Endothelial cell of umbilical vein (primary cell): ENCODE measurements around the gene WNT7B. TPM values are rescaled to one million over a fixed set of nuclear protein-coding genes. Genes with fewer than 3 reads are reported as not detected.

ENCODE experiments used
- BruUV-seq: library from RNA; stranded (reverse); fragments of 400-500 nt; replicated peaks from 2 replicates; lab custom pipeline; 2021; lab: Mats Ljungman, UMichigan
- CTCF ChIA-PET: fragments of 300-600, 350-600 bp; sonication (Branson Sonifier 250); formaldehyde crosslinking; loops from one replicate; lab custom pipeline; 2021; ENCODE audit warnings: antibody characterized with exemption, inconsistent platforms; lab: Charles Lee
- POLR2A ChIA-PET: fragments of 300-600, 350-600 bp; sonication (Branson Sonifier 250); formaldehyde crosslinking; loops from one replicate; lab custom pipeline; 2021; ENCODE audit warnings: antibody characterized with exemption, inconsistent platforms; lab: Charles Lee
- DNase-seq: peaks from one replicate; pipeline ENCODE4 v3.0.0-alpha.2; 2011; ENCODE audit warnings: low read depth, low spot score
- FAIRE-seq: peaks from 2 replicates; lab custom pipeline; 2011; peaks lifted over from hg19 to GRCh38; lab: Jason Lieb, UNC
- H2AFZ ChIP-seq: 2 replicates; pipeline ENCODE4 v1.6.0; 2012; ENCODE audit warnings: low read depth, low read length, control low read depth, inconsistent platforms
- H3K27ac ChIP-seq: 2 replicates; pipeline ENCODE4 v1.5.1; 2011; ENCODE audit warnings: low read depth, mild to moderate bottlenecking, control low read depth, low read length, moderate library complexity; ENCODE audit not compliant: insufficient read depth
- H3K27me3 ChIP-seq, 2 experiments: 2 replicates each; pipeline versions ENCODE4 v1.6.0 to v1.6.1; 2011; ENCODE audit warnings: low read length in 2 of 2, mixed read lengths in 1 of 2; ENCODE audit not compliant: control insufficient read depth in 2 of 2, insufficient read depth in 2 of 2
- H3K36me3 ChIP-seq, 2 experiments: 2 replicates in 1 of 2; 3 replicates in 1 of 2; pipeline ENCODE4 v1.5.1; 2011; ENCODE audit warnings: low read length in 2 of 2, mild to moderate bottlenecking in 1 of 2, moderate library complexity in 1 of 2; ENCODE audit not compliant: control insufficient read depth in 2 of 2, insufficient read depth in 2 of 2; ENCODE audit errors: extremely low read depth in 1 of 2
- H3K4me1 ChIP-seq: 3 replicates; pipeline ENCODE4 v1.5.1; 2011; ENCODE audit warnings: mild to moderate bottlenecking, low read length; ENCODE audit not compliant: control insufficient read depth, insufficient read depth; ENCODE audit errors: extremely low read depth
- H3K4me2 ChIP-seq: 2 replicates; pipeline ENCODE4 v1.6.1; 2011; ENCODE audit warnings: low read length, control low read depth, mixed read lengths; ENCODE audit not compliant: insufficient read depth
- H3K4me3 ChIP-seq, 3 experiments: fragments of 200-600 bp in 1 of 3; sonication (generic), shearing (Covaris generic) in 1 of 3; replicated peaks in 1 of 3; 2 replicates each; pipeline ENCODE4 v1.5.1; 2011 to 2016; ENCODE audit warnings: control low read depth in 3 of 3, low read length in 3 of 3, mild to moderate bottlenecking in 2 of 3, inconsistent platforms in 1 of 3, low read depth in 1 of 3, moderate library complexity in 1 of 3; ENCODE audit not compliant: insufficient read depth in 1 of 3
- H3K79me2 ChIP-seq: 2 replicates; pipeline ENCODE4 v1.6.0; 2012; ENCODE audit warnings: low read length, inconsistent platforms; ENCODE audit not compliant: control insufficient read depth, insufficient read depth
- H3K9ac ChIP-seq: replicated peaks from 2 replicates; pipeline ENCODE3; 2011; ENCODE audit warnings: low read length, control low read depth; ENCODE audit not compliant: insufficient read depth; ENCODE audit errors: extremely low read depth
- H3K9me1 ChIP-seq: replicated peaks from 3 replicates; pipeline ENCODE4 v1.6.0; 2011; ENCODE audit warnings: mild to moderate bottlenecking, low read length; ENCODE audit not compliant: control insufficient read depth, insufficient read depth; ENCODE audit errors: extremely low read depth
- H3K9me3 ChIP-seq: replicated peaks from 2 replicates; pipeline ENCODE4 v1.5.1; 2012; ENCODE audit warnings: low read length, inconsistent platforms; ENCODE audit not compliant: control insufficient read depth, insufficient read depth
- H4K20me1 ChIP-seq: replicated peaks from 2 replicates; pipeline ENCODE3; 2011; ENCODE audit warnings: mild to moderate bottlenecking, low read length; ENCODE audit not compliant: control insufficient read depth, insufficient read depth; ENCODE audit errors: extremely low read depth
- EZH2 ChIP-seq: IDR thresholded peaks from 2 replicates; pipeline ENCODE4 v1.6.1; 2012; ENCODE audit warnings: borderline replicate concordance, low read depth, mild to moderate bottlenecking, moderate library complexity, low read length, inconsistent platforms; ENCODE audit not compliant: severe bottlenecking
- FOS ChIP-seq: IDR thresholded peaks from 2 replicates; pipeline ENCODE4 v1.6.1; 2011; ENCODE audit warnings: mild to moderate bottlenecking, low read length, moderate library complexity, borderline replicate concordance; ENCODE audit not compliant: insufficient read depth
- GATA2 ChIP-seq: IDR thresholded peaks from 2 replicates; pipeline ENCODE4 v1.7.0; 2011; ENCODE audit warnings: low read depth, mild to moderate bottlenecking, moderate library complexity, mixed read lengths, low read length; ENCODE audit not compliant: insufficient read length, insufficient read depth
- JUN ChIP-seq: IDR thresholded peaks from 2 replicates; pipeline ENCODE4 v1.6.1; 2011; ENCODE audit warnings: borderline replicate concordance, low read depth; ENCODE audit not compliant: insufficient read length, insufficient read depth
- MYC ChIP-seq: IDR thresholded peaks from one replicate; pipeline ENCODE4 v1.6.1; 2011; ENCODE audit warnings: mild to moderate bottlenecking, low read depth, low read length
- POLR2A ChIP-seq: IDR thresholded peaks from 2 replicates; pipeline ENCODE4 v1.6.1; 2012; ENCODE audit warnings: low read depth, mild to moderate bottlenecking, control low read depth, low read length
- POLR2AphosphoS5 ChIP-seq: IDR thresholded peaks from 2 replicates; pipeline ENCODE4 v1.6.1; 2012; ENCODE audit warnings: low read depth, mild to moderate bottlenecking, control low read depth, low read length, moderate library complexity; ENCODE audit not compliant: insufficient read depth
- dilution Hi-C: fragments of 300-500 bp; cut with MboI; formaldehyde crosslinking; loops from one replicate; pipeline ENCODE4 v1.15.0; 2019; ENCODE audit warnings: low sequenced_read_pairs; ENCODE audit not compliant: extremely low pct_ligation_motif_present
- intact Hi-C: fragments of 100-400 bp; cut with micrococcal nuclease; formaldehyde crosslinking; loops from one replicate; pipeline ENCODE4 v1.10.0; 2022
- polyA plus RNA-seq, 4 experiments: library from polyadenylated mRNA; depleted of rRNA in 3 of 4; stranded (reverse) in 3 of 4; unstranded in 1 of 4; fragments of >200 nt; gene quantifications; 2 replicates each; pipeline versions ENCODE4 v1.2.1 to v1.2.3, GENCODE V29; 2011 to 2012; ENCODE audit warnings: missing spikeins in 1 of 4
- total RNA-seq: library from RNA; stranded (reverse); gene quantifications from 2 replicates; pipeline ENCODE4 v1.2.3, GENCODE V29; 2021
- TF ChIP-seq, protein P1 (sequence below), 2 donors: IDR thresholded peaks; 1 replicate in 1 of 2; 2 replicates in 1 of 2; pipeline ENCODE4 v1.5.1; 2011; ENCODE audit warnings: low read length in 2 of 2, mild to moderate bottlenecking in 2 of 2, moderate library complexity in 2 of 2, control low read depth in 1 of 2, inconsistent platforms in 1 of 2, low read depth in 1 of 2; ENCODE audit not compliant: insufficient read depth in 1 of 2; ENCODE audit errors: extremely low read depth in 1 of 2
- TF ChIP-seq, protein P2 (sequence below): IDR thresholded peaks from 2 replicates; pipeline ENCODE4 v1.6.1; 2011; ENCODE audit not compliant: insufficient read depth, insufficient read length

WNT7B gene
- total and polyA plus RNA-seq, 2 donors (not counting 3 experiments of a cell fraction or from before 2014, with no cell fraction given), result not detected

DNA sequence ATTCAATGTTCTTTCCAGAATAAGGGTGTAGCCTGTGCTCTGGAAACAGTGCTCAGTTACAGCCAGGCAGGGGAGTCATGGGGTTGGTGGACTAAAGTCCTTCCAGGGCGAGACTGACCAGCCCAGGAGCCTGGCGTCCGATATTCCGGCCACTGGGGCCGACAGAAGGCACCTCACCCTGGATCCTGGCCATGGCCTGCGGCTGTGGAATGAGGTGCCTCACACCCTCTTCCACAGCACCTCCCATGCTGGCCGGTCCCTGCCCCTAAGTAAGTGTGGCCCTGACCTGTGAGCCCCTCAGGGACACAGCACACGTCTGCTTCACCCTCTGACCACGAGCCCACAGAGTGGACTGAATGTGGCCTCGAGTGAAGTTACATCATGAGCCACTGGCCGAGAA is 50.5 kb downstream of the WNT7B start:
- FAIRE-seq, result no peak
- DNase-seq, result no peak
- no peaks in the 10 kb centered on the region for H3K9me3 ChIP-seq
- no peaks in the 10 kb centered on the region for H4K20me1 ChIP-seq
- H3K27ac ChIP-seq, result no peak overlapping the region
- dilution Hi-C loops, result no loop called here
- ChIA-PET POLR2A (no interaction called here), CTCF (no interaction called here)
- no peak overlapping the region for H2AFZ ChIP-seq
- BruUV-seq, result no TSS peak
- H3K9me1 ChIP-seq, result no peaks in the 10 kb centered on the region
- no peak overlapping the region for H3K9ac ChIP-seq
- no peak for TF ChIP-seq POLR2A
- TF ChIP-seq, protein P1, sequence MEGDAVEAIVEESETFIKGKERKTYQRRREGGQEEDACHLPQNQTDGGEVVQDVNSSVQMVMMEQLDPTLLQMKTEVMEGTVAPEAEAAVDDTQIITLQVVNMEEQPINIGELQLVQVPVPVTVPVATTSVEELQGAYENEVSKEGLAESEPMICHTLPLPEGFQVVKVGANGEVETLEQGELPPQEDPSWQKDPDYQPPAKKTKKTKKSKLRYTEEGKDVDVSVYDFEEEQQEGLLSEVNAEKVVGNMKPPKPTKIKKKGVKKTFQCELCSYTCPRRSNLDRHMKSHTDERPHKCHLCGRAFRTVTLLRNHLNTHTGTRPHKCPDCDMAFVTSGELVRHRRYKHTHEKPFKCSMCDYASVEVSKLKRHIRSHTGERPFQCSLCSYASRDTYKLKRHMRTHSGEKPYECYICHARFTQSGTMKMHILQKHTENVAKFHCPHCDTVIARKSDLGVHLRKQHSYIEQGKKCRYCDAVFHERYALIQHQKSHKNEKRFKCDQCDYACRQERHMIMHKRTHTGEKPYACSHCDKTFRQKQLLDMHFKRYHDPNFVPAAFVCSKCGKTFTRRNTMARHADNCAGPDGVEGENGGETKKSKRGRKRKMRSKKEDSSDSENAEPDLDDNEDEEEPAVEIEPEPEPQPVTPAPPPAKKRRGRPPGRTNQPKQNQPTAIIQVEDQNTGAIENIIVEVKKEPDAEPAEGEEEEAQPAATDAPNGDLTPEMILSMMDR (IDR thresholded peaks at IDR 0.05; ENCODE audit: extremely low read depth in 1 of 2, insufficient read depth in 1 of 2, low read depth in 1 of 2, low read length in 2 of 2), result no peak
- TF ChIP-seq, protein P2, sequence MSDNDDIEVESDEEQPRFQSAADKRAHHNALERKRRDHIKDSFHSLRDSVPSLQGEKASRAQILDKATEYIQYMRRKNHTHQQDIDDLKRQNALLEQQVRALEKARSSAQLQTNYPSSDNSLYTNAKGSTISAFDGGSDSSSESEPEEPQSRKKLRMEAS, result no peak
- TF ChIP-seq JUN, result no peak
- TF ChIP-seq POLR2AphosphoS5, result no peak
- no peak for TF ChIP-seq MYC
- no peak for TF ChIP-seq EZH2
- no peak for TF ChIP-seq FOS
- no peak for TF ChIP-seq GATA2
- intact Hi-C loops, result no loop called here
- H3K4me3 ChIP-seq, result no peak overlapping the region
- no peak overlapping the region for H3K4me2 ChIP-seq
- H3K4me1 ChIP-seq, result no peaks in the 10 kb centered on the region
- no peaks in the 10 kb centered on the region for H3K79me2 ChIP-seq
- no peaks in the 10 kb centered on the region for H3K27me3 ChIP-seq
- no peaks in the 10 kb centered on the region for H3K36me3 ChIP-seq
